ENCODE results near the gene TP53.
"Not testable (repeated sequence)": the region's sequence is repeated elsewhere in the genome, so short reads cannot be mapped to it uniquely, and the experiment has no call there.

The TP53 gene

GRCh38 chr17:7629939-7630571 is 57.2 kb downstream of the TP53 start, which contains the start of gene SHBG:
TSS of gene SHBG (plus strand) at chr17:7630135. CDS start at chr17:7630173, 38 bp downstream.
- no peak for DNase-seq

- peak; percentile 88 for DNase-seq
Observed at GRCh38 chr17:7627250-7628121, 59.8 kb downstream of the TP53 start, which contains the start of gene SAT2. TSS of gene SAT2 (minus strand) at chr17:7627821. CDS start at chr17:7627635, 186 bp downstream.

GRCh38 chr17:7626956-7627249 is 60.4 kb downstream of the TP53 start:
- DNase-seq, result no peak

- no peak for DNase-seq
Observed at GRCh38 chr17:7626307-7626706, 61.0 kb downstream of the TP53 start.

GRCh38 chr17:7625749-7626148 is 61.5 kb downstream of the TP53 start:
- DNase-seq, result not testable (repeated sequence)

GRCh38 chr17:7623661-7624060 is 63.6 kb downstream of the TP53 start:
- DNase-seq, result no peak

- no peak for DNase-seq
Observed at GRCh38 chr17:7620835-7621234, 66.5 kb downstream of the TP53 start.

- no peak for DNase-seq
Observed at GRCh38 chr17:7618608-7619007, 68.7 kb downstream of the TP53 start.
